Common myeloid progenitor, CD34-positive (primary cell): Measurements from ENCODE around the gene C10orf71.

Source experiments
- CTCF ChIA-PET: fragments of 350-600 bp; sonication (Branson Sonifier 250); formaldehyde crosslinking; loops from one replicate; lab custom pipeline; 2021; ENCODE audit warnings: antibody characterized with exemption; lab: Charles Lee
- POLR2A ChIA-PET: fragments of 350-600 bp; sonication (Branson Sonifier 250); formaldehyde crosslinking; loops from one replicate; lab custom pipeline; 2021; ENCODE audit warnings: antibody characterized with exemption; lab: Charles Lee
- DNase-seq, 3 donors: peaks; one replicate each; pipeline versions ENCODE4 v3.0.0 to v3.0.0-alpha.2; 2013
- H3K27ac ChIP-seq, 2 experiments: 1 replicate in 1 of 2; 2 replicates in 1 of 2; pipeline ENCODE4 v1.7.0; 2013; ENCODE audit warnings: inconsistent platforms in 2 of 2, low read length in 2 of 2, mild to moderate bottlenecking in 2 of 2, low read depth in 1 of 2, moderate library complexity in 1 of 2; ENCODE audit not compliant: severe bottlenecking in 2 of 2, insufficient read depth in 1 of 2, poor library complexity in 1 of 2
- H3K27me3 ChIP-seq, 5 experiments: replicated peaks in 2 of 5; 1 replicate in 3 of 5; 2 replicates in 2 of 5; pipeline versions ENCODE4 v1.6.1 to v1.7.0; 2013; ENCODE audit warnings: low read length in 4 of 5, mild to moderate bottlenecking in 2 of 5, moderate library complexity in 2 of 5, inconsistent platforms in 1 of 5; ENCODE audit not compliant: insufficient read depth in 5 of 5, control insufficient read depth in 4 of 5
- H3K36me3 ChIP-seq, 4 experiments: 1 replicate in 2 of 4; 2 replicates in 2 of 4; pipeline versions ENCODE4 v1.6.1 to v1.7.0; 2013; ENCODE audit warnings: low read length in 3 of 4, control low read depth in 1 of 4, mild to moderate bottlenecking in 1 of 4; ENCODE audit not compliant: control insufficient read depth in 4 of 4, insufficient read depth in 4 of 4
- H3K4me1 ChIP-seq, 4 experiments: 1 replicate in 3 of 4; 2 replicates in 1 of 4; pipeline versions ENCODE4 v1.6.1 to v1.7.1; 2013; ENCODE audit warnings: low read length in 3 of 4, mild to moderate bottlenecking in 3 of 4, control low read depth in 1 of 4, inconsistent platforms in 1 of 4, moderate library complexity in 1 of 4; ENCODE audit not compliant: control insufficient read depth in 4 of 4, insufficient read depth in 4 of 4; ENCODE audit errors: control extremely low read depth in 1 of 4
- H3K4me3 ChIP-seq, 7 experiments: 1 replicate in 4 of 7; 2 replicates in 3 of 7; pipeline versions ENCODE4 v1.5.1 to v1.7.0; 2013; ENCODE audit warnings: mild to moderate bottlenecking in 7 of 7, low read length in 6 of 7, moderate library complexity in 6 of 7, inconsistent platforms in 2 of 7, low read depth in 2 of 7, control low read depth in 1 of 7; ENCODE audit not compliant: insufficient read depth in 4 of 7, control insufficient read depth in 1 of 7; ENCODE audit errors: extremely low read depth in 1 of 7
- H3K9me3 ChIP-seq, 5 experiments: 1 replicate in 4 of 5; 2 replicates in 1 of 5; pipeline versions ENCODE4 v1.6.1 to v1.7.1; 2013; ENCODE audit warnings: low read length in 4 of 5, mild to moderate bottlenecking in 2 of 5, inconsistent platforms in 1 of 5, low read depth in 1 of 5, moderate library complexity in 1 of 5; ENCODE audit not compliant: control insufficient read depth in 4 of 5, insufficient read depth in 2 of 5; ENCODE audit errors: control extremely low read depth in 1 of 5
- WGBS: methylation state at CpG from one replicate; pipeline ENCODE4 v1.1.5; 2013; ENCODE audit not compliant: insufficient coverage; 5-methylcytosine and 5-hydroxymethylcytosine counted together

The C10orf71 gene

GRCh38 chr10:49348593-49348992, 49.6 kb downstream of the C10orf71 start:
- 100% methylated on average over 1 of the region's 2 CpGs for WGBS
- Histone ChIP-seq H3K4me1 (no peaks in the 10 kb centered on the region), H3K36me3 (no peaks in the 10 kb centered on the region), H3K27me3 (peaks cover 0 to 2% (median 0%) of the 10 kb centered on the region in 5 experiments), H3K4me3 (no peak overlapping the region), H3K9me3 (peaks cover 0 to 10% (median 2%) of the 10 kb centered on the region in 5 experiments), H3K27ac (no peak overlapping the region)
- ChIA-PET CTCF (no interaction called here), POLR2A (no interaction called here)
- DNase-seq = no peak

- CTCF ChIA-PET = no interaction called here
- peaks cover 0 to 10% (median 2%) of the 10 kb centered on the region in 5 experiments for H3K9me3 ChIP-seq
- no peak for DNase-seq
- H3K4me1 ChIP-seq = no peaks in the 10 kb centered on the region
- H3K27ac ChIP-seq = no peak overlapping the region
- POLR2A ChIA-PET = no interaction called here
- H3K27me3 ChIP-seq = peaks cover 0 to 2% (median 0%) of the 10 kb centered on the region in 5 experiments
- 100% methylated on average over 3 of the region's 4 CpGs for WGBS
- no peaks in the 10 kb centered on the region for H3K36me3 ChIP-seq
- H3K4me3 ChIP-seq = no peak overlapping the region
These were observed 50.4 kb downstream of the C10orf71 start for GRCh38 chr10:49349390-49349789.

GRCh38 chr10:49350138-49350537, 51.2 kb downstream of the C10orf71 start:
- CTCF ChIA-PET = no interaction called here
- H3K9me3 ChIP-seq = peaks cover 0 to 10% (median 2%) of the 10 kb centered on the region in 5 experiments

GRCh38 chr10:49350846-49351532, 52.0 kb downstream of the C10orf71 start:
- POLR2A ChIA-PET = no interaction called here

More at GRCh38 chr10:49350138-49350537, 51.2 kb downstream of the C10orf71 start:
- no peaks in the 10 kb centered on the region for H3K4me1 ChIP-seq
- H3K36me3 ChIP-seq = no peaks in the 10 kb centered on the region
- DNase-seq = no peak
- no peak overlapping the region for H3K27ac ChIP-seq
- POLR2A ChIA-PET = no interaction called here
- H3K27me3 ChIP-seq = peaks cover 0 to 2% (median 0%) of the 10 kb centered on the region in 5 experiments
- H3K4me3 ChIP-seq = no peak overlapping the region

GRCh38 chr10:49351669-49352068, 52.7 kb downstream of the C10orf71 start:
- Histone ChIP-seq H3K4me1 (no peaks in the 10 kb centered on the region), H3K9me3 (peaks cover 0 to 10% (median 2%) of the 10 kb centered on the region in 5 experiments), H3K4me3 (no peak overlapping the region), H3K36me3 (no peaks in the 10 kb centered on the region), H3K27me3 (peaks cover 0 to 4% (median 0%) of the 10 kb centered on the region in 5 experiments), H3K27ac (no peak overlapping the region)
- POLR2A ChIA-PET = no interaction called here
- CTCF ChIA-PET = interaction anchor here (0.8 kb wide), 1 partner anchor 8 kb away, joined by 3 read pairs; no protein-coding TSS in a partner anchor
- DNase-seq = no peak
- 100% methylated on average over 1 of the region's 4 CpGs for WGBS

More at GRCh38 chr10:49350846-49351532, 52.0 kb downstream of the C10orf71 start:
- no peak overlapping the region for H3K4me3 ChIP-seq
- 100% methylated on average over 2 of the region's 4 CpGs for WGBS
- H3K27me3 ChIP-seq = peaks cover 0 to 4% (median 0%) of the 10 kb centered on the region in 5 experiments
- peaks cover 0 to 10% (median 2%) of the 10 kb centered on the region in 5 experiments for H3K9me3 ChIP-seq
- no peak overlapping the region for H3K27ac ChIP-seq
- DNase-seq = no peak
- no peaks in the 10 kb centered on the region for H3K36me3 ChIP-seq
- H3K4me1 ChIP-seq = no peaks in the 10 kb centered on the region
- CTCF ChIA-PET = interaction anchor here (0.8 kb wide), 1 partner anchor 8 kb away, joined by 3 read pairs; no protein-coding TSS in a partner anchor

GRCh38 chr10:49352323-49352722, 53.4 kb downstream of the C10orf71 start:
- Histone ChIP-seq H3K36me3 (no peaks in the 10 kb centered on the region), H3K4me3 (no peak overlapping the region), H3K9me3 (peaks cover 0 to 12% (median 2%) of the 10 kb centered on the region in 5 experiments), H3K27ac (no peak overlapping the region), H3K4me1 (no peaks in the 10 kb centered on the region), H3K27me3 (peaks cover 0 to 4% (median 0%) of the 10 kb centered on the region in 5 experiments)
- ChIA-PET CTCF (interaction anchor here (1.0 kb wide), 1 partner anchor 159 kb away, joined by 3 read pairs; no protein-coding TSS in a partner anchor), POLR2A (no interaction called here)
- 100% methylated on average over 2 of the region's 2 CpGs for WGBS
- DNase-seq = no peak
